Neural cell (in vitro differentiated cells): ENCODE measurements around the gene CDK5RAP2.
"Not testable (repeated sequence)": the region's sequence is repeated elsewhere in the genome, so short reads cannot be mapped to it uniquely, and the experiment has no call there.

ENCODE experiments used
- EZH2 ChIP-seq: fragments of 200-600, 300-800 bp; shearing (Covaris generic), sonication (generic); IDR thresholded peaks from 2 replicates; pipeline ENCODE4 v1.6.1; 2014; ENCODE audit warnings: antibody characterized with exemption, low read length, borderline replicate concordance, mild to moderate bottlenecking; ENCODE audit not compliant: insufficient read depth, poor library complexity, severe bottlenecking
- MXI1 ChIP-seq: fragments of 450-650 bp; conservative IDR thresholded peaks from 2 replicates; pipeline ENCODE4 v1.6.1; 2014; ENCODE audit warnings: antibody characterized with exemption, mild to moderate bottlenecking; ENCODE audit not compliant: poor library complexity, severe bottlenecking
- POLR2AphosphoS5 ChIP-seq: IDR thresholded peaks from 2 replicates; pipeline ENCODE4 v1.6.1; 2012
- RAD21 ChIP-seq: fragments of 450-650 bp; conservative IDR thresholded peaks from 2 replicates; pipeline ENCODE4 v1.6.1; 2014; ENCODE audit warnings: antibody characterized with exemption, mild to moderate bottlenecking, moderate library complexity
- SMC3 ChIP-seq: fragments of 450-650 bp; conservative IDR thresholded peaks from 2 replicates; pipeline ENCODE4 v1.6.1; 2014; ENCODE audit warnings: antibody characterized with exemption, mild to moderate bottlenecking, moderate library complexity; ENCODE audit not compliant: poor library complexity
- TF ChIP-seq, protein P1 (sequence below): fragments of 450-650 bp; IDR thresholded peaks from 2 replicates; pipeline ENCODE4 v1.5.1; 2014; ENCODE audit warnings: antibody characterized with exemption, mild to moderate bottlenecking, moderate library complexity; ENCODE audit not compliant: poor library complexity, severe bottlenecking

DNA sequence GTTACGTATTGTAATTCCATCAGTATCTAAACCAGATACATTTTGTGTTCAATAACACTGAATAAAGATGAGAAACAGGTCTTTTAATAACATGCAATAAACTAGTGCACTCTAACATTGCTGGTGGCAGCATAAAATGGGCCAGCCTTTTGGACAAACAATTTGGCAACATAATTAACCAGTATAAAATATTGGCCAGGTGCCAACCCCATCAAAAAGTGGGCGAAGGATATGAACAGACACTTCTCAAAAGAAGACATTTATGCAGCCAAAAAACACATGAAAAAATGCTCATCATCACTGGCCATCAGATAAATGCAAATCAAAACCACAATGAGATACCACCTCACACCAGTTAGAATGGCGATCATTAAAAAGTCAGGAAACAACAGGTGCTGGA lies 64.5 kb downstream of the CDK5RAP2 start:
- TF ChIP-seq, protein P1, sequence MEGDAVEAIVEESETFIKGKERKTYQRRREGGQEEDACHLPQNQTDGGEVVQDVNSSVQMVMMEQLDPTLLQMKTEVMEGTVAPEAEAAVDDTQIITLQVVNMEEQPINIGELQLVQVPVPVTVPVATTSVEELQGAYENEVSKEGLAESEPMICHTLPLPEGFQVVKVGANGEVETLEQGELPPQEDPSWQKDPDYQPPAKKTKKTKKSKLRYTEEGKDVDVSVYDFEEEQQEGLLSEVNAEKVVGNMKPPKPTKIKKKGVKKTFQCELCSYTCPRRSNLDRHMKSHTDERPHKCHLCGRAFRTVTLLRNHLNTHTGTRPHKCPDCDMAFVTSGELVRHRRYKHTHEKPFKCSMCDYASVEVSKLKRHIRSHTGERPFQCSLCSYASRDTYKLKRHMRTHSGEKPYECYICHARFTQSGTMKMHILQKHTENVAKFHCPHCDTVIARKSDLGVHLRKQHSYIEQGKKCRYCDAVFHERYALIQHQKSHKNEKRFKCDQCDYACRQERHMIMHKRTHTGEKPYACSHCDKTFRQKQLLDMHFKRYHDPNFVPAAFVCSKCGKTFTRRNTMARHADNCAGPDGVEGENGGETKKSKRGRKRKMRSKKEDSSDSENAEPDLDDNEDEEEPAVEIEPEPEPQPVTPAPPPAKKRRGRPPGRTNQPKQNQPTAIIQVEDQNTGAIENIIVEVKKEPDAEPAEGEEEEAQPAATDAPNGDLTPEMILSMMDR, result not testable (repeated sequence)
- not testable (repeated sequence) for TF ChIP-seq POLR2AphosphoS5, RAD21, SMC3, MXI1, EZH2
